Measurements from ENCODE around the gene CAMKK2. TPM values are rescaled to one million over a fixed set of nuclear protein-coding genes. Genes with fewer than 3 reads are reported as not detected.

Gene CAMKK2
- total RNA-seq, 4 donors from 2014 or later: 17.5 to 155 (median 47.7) TPM

GRCh38 chr12:121216102-121216501 lies 80.4 kb downstream of the CAMKK2 start:
- TF ChIP-seq POLR2AphosphoS5 (IDR thresholded peaks at IDR 0.05) (no peak), POLR2A (IDR thresholded peaks at IDR 0.05) (no peak), EP300 (IDR thresholded peaks at IDR 0.05; ENCODE audit: low read depth) (no peak), CTCF (IDR thresholded peaks at IDR 0.05) (no peak)
- in situ Hi-C loops (cut with MboI; ENCODE audit: low pct_ligation_motif_present in 1 of 4, low pct_unique_long_range_greater_than_20kb in 1 of 4, low sequenced_read_pairs in 3 of 4) (no loop called here), intact Hi-C loops (cut with DNase I; ENCODE audit: low total_unique reads) (no loop called here)
- Histone ChIP-seq H3K9me3 (no peaks in the 10 kb centered on the region), H3K4me3 (no peak overlapping the region), H3K27me3 (no peaks in the 10 kb centered on the region), H3K27ac (peak overlapping the region; percentile 82 to 90 (median 89)), H3K4me1 (peaks cover 23 to 72% (median 47%) of the 10 kb centered on the region in 4 donors), H3K36me3 (no peaks in the 10 kb centered on the region)
- 87 to 90% methylated on average over 4 of the region's 4 CpGs for WGBS, 2 donors (ENCODE audit: low coverage in 1 of 2)
- no peak for DNase-seq

- H3K4me3 ChIP-seq: peak overlapping the region in 1 of 4 donors; percentile 14
- in situ Hi-C loops (cut with MboI; ENCODE audit: low pct_ligation_motif_present in 1 of 4, low pct_unique_long_range_greater_than_20kb in 1 of 4, low sequenced_read_pairs in 3 of 4) (no loop called here), intact Hi-C loops (cut with DNase I; ENCODE audit: low total_unique reads) (no loop called here)
- WGBS, 2 donors (ENCODE audit: low coverage in 1 of 2): 52 to 76% methylated on average over 5 to 14 of the region's 14 CpGs
- H3K27me3 ChIP-seq: no peaks in the 10 kb centered on the region
- H3K4me1 ChIP-seq: peaks cover 26 to 78% (median 53%) of the 10 kb centered on the region in 4 donors
- peak in 2 of 3 donors; percentile 37 to 50 for TF ChIP-seq POLR2AphosphoS5 (IDR thresholded peaks at IDR 0.05)
- no peak for TF ChIP-seq CTCF (IDR thresholded peaks at IDR 0.05)
- no peak for TF ChIP-seq POLR2A (IDR thresholded peaks at IDR 0.05)
- TF ChIP-seq EP300 (IDR thresholded peaks at IDR 0.05; ENCODE audit: low read depth): peak; percentile 44
- H3K27ac ChIP-seq: peak overlapping the region; percentile 82 to 90 (median 89)
- H3K9me3 ChIP-seq: no peaks in the 10 kb centered on the region
- no peaks in the 10 kb centered on the region for H3K36me3 ChIP-seq
- no peak for DNase-seq
Measured at GRCh38 chr12:121214855-121215745, 81.4 kb downstream of the CAMKK2 start.

- no peaks in the 10 kb centered on the region for H3K27me3 ChIP-seq
- H3K27ac ChIP-seq: peak overlapping the region; percentile 82 to 90 (median 89)
- peak overlapping the region in 1 of 4 donors; percentile 14 for H3K4me3 ChIP-seq
- no peaks in the 10 kb centered on the region for H3K9me3 ChIP-seq
- H3K4me1 ChIP-seq: peaks cover 28 to 81% (median 55%) of the 10 kb centered on the region in 4 donors
- H3K36me3 ChIP-seq: no peaks in the 10 kb centered on the region
- DNase-seq: no peak
- TF ChIP-seq CTCF (IDR thresholded peaks at IDR 0.05): no peak
- peak; percentile 25 for TF ChIP-seq POLR2A (IDR thresholded peaks at IDR 0.05)
- in situ Hi-C loops (cut with MboI; ENCODE audit: low pct_ligation_motif_present in 1 of 4, low pct_unique_long_range_greater_than_20kb in 1 of 4, low sequenced_read_pairs in 3 of 4): no loop called here
- 71 to 72% methylated on average over 11 of the region's 11 CpGs for WGBS, 2 donors (ENCODE audit: low coverage in 1 of 2)
- intact Hi-C loops (cut with DNase I; ENCODE audit: low total_unique reads): no loop called here
Measured at GRCh38 chr12:121214166-121214777, 82.2 kb downstream of the CAMKK2 start.

- peak overlapping the region; percentile 82 to 90 (median 89) for H3K27ac ChIP-seq
- no peaks in the 10 kb centered on the region for H3K27me3 ChIP-seq
- no peak for DNase-seq
- peaks cover 22 to 67% (median 46%) of the 10 kb centered on the region in 4 donors for H3K4me1 ChIP-seq
- no peaks in the 10 kb centered on the region for H3K36me3 ChIP-seq
- intact Hi-C loops (cut with DNase I; ENCODE audit: low total_unique reads) (no loop called here), in situ Hi-C loops (cut with MboI; ENCODE audit: low pct_ligation_motif_present in 1 of 4, low pct_unique_long_range_greater_than_20kb in 1 of 4, low sequenced_read_pairs in 3 of 4) (no loop called here)
- no peak overlapping the region for H3K4me3 ChIP-seq
- TF ChIP-seq CTCF (IDR thresholded peaks at IDR 0.05): no peak
- no peak for TF ChIP-seq POLR2AphosphoS5 (IDR thresholded peaks at IDR 0.05)
- no peak for TF ChIP-seq EP300 (IDR thresholded peaks at IDR 0.05; ENCODE audit: low read depth)
- no peak for TF ChIP-seq POLR2A (IDR thresholded peaks at IDR 0.05)
- no peaks in the 10 kb centered on the region for H3K9me3 ChIP-seq
- WGBS, 2 donors (ENCODE audit: low coverage in 1 of 2): 90 to 94% methylated on average over 2 to 5 of the region's 5 CpGs
Measured at GRCh38 chr12:121212875-121213274, 83.6 kb downstream of the CAMKK2 start.

Data from transverse colon (tissue), 4 donors.